Choroid plexus epithelial cell (primary cell): ENCODE results near the gene PAK6.

Experiments used
- DNase-seq: peaks from one replicate; pipeline ENCODE4 v3.0.0-alpha.2; 2010; ENCODE audit warnings: low read depth
- H3K4me3 ChIP-seq: 2 replicates; pipeline ENCODE4 v1.5.1; 2011; ENCODE audit warnings: low read depth, mild to moderate bottlenecking, control low read depth, low read length, moderate library complexity
- TF ChIP-seq, protein P1 (sequence below): conservative IDR thresholded peaks from 2 replicates; pipeline ENCODE4 v1.5.1; 2011; ENCODE audit warnings: low read depth, mild to moderate bottlenecking, control low read depth, inconsistent platforms, low read length, moderate library complexity

Gene PAK6

DNA sequence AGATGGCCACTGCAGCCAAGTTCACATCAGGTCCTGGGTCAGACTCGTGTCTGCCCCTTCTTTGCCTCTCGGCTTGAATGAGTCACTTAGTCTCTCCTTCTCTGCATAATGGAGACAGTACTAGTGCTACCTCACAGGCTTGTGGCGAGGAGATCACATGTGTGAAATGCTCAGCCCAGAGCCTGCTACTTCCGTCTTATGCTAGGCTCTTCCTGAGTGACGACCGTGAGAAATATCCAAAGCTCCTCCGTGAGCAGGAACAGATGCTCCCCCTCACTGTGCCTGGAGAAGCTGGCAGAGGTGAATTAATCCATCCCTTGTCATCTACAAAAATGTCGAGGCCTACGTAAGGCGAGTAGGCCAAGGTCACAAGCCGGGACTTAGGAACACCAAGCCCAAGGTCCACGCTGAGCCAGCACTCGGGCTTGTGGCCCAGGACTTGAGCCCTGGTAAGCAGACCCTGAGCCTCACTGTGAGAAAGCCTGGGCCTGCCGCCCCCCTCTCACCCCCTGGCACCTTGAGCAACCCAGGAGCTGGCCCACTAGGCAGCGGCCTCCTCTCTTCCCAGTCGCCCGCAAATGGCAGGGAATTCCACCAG lies 17.9 kb downstream of the PAK6 start:
- DNase-seq: peak; percentile 88
- TF ChIP-seq, protein P1, sequence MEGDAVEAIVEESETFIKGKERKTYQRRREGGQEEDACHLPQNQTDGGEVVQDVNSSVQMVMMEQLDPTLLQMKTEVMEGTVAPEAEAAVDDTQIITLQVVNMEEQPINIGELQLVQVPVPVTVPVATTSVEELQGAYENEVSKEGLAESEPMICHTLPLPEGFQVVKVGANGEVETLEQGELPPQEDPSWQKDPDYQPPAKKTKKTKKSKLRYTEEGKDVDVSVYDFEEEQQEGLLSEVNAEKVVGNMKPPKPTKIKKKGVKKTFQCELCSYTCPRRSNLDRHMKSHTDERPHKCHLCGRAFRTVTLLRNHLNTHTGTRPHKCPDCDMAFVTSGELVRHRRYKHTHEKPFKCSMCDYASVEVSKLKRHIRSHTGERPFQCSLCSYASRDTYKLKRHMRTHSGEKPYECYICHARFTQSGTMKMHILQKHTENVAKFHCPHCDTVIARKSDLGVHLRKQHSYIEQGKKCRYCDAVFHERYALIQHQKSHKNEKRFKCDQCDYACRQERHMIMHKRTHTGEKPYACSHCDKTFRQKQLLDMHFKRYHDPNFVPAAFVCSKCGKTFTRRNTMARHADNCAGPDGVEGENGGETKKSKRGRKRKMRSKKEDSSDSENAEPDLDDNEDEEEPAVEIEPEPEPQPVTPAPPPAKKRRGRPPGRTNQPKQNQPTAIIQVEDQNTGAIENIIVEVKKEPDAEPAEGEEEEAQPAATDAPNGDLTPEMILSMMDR: no peak
- no peak overlapping the region for H3K4me3 ChIP-seq

DNA sequence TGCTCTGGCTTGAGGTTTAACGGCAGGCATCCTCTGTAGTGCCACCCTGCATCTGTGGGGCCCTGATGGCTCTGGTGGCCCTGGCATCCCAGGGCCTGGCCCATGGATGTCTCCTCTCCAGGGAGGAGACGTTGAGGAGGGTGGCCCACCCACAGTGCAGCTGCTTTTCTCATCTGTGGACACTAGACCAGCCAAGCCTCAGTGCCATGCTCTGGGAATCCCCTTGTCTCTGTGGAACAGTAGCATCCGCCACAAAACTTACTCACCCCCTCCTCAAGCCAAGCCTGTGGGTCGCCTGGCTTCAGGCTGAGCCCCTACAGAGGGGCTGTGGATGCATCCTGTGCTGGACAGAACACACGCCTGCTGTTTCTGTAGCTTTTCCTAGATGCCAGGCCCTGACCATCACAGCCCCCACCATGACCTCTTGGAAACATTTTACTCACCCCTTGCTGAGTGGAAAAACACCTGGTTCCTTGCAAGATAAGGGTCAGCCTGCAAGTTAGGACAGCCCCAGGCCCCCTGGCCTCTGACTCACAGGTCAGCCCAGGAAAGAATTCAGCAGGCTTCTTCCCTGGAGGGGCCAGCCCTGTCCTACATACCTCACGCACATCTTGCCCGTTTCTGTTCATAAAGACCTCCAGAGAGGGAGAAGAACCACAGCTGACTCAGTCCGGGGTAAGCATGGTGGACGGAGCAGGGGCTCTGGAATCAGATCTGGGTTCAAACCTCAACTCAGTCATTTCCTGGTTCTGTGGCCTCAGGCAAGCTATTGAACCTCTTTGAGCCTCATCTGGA lies 19.0 kb downstream of the PAK6 start:
- no peak overlapping the region for H3K4me3 ChIP-seq
- TF ChIP-seq, protein P1: no peak
- peak; percentile 40 for DNase-seq

DNA sequence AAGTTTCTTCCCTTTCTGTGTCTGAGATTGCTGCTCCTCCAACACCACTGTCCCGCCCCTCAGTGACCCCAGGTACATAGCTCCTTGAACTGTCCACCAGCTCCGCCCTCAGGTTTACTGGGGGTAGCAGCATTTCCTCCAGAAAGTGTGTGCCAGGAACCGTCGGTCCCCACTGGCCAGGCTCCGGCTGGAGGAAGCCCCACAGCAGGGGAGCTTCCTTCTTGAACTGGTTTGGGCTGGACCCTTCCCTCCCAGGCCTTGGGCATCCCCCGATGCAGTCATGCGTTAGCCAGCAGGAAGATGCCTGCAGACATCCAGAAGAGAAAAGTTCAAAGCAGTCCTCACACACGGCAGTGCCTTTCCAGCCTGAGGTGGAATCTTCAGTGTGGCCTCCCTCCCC lies 19.7 kb downstream of the PAK6 start:
- TF ChIP-seq, protein P1: no peak
- peak; percentile 82 for DNase-seq
- no peak overlapping the region for H3K4me3 ChIP-seq

DNA sequence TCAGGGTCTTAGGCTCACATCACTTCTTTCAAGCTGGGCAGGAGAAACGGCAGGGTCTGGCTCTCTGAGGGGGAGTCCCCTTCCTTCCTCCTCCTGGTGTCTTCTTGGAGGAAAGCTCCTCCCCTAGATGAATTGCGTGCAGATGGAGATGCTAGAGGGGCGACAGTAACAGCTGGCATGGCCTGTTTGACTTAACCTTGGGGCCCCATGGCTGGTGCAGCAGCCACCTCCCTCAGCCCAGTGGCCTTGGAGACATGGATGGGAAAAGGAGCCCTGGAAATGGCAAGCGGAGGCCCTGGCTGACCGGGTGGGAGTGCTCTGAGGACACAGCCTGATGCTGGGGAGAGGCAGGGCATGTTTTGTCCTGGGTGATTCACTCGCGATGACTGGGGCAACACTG lies 20.2 kb downstream of the PAK6 start:
- no peak overlapping the region for H3K4me3 ChIP-seq
- DNase-seq: no peak
- TF ChIP-seq, protein P1: no peak

DNA sequence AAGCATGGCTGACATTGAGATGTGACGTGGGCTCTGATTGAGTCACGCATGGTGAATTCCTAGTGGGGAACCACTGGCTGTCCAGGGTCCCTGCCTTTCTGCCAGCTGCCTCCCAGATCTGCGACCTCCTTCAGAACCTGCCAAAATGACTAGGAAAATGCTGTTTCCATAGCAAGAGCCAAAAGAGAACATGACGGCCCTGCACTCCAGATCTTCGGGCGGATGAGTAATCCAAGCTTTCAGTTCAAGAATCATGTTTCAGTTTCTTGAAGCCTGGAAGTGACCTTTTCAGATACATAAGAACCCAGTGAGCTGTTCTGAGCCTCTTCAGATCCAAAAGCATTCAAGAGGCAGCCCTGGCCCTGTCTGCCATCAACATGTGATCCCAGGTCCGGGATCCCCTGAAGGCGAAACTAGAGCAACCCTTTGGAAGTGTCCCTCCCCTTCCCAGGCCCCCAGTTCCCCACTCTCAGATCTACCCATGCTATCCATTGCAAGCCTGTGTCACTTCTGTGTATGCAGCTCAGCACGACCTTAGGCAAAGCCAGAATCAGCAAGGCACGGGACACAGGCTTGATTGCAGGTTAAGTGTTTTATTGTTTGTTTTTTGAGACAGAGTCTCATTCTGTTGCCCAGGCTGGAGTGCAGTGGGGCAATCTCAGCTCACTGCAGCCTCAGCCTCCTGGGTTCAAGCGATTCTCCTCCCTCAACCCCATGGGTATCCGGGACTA lies 24.3 kb downstream of the PAK6 start:
- H3K4me3 ChIP-seq: no peak overlapping the region
- TF ChIP-seq, protein P1: no peak
- peak; percentile 94 for DNase-seq

DNA sequence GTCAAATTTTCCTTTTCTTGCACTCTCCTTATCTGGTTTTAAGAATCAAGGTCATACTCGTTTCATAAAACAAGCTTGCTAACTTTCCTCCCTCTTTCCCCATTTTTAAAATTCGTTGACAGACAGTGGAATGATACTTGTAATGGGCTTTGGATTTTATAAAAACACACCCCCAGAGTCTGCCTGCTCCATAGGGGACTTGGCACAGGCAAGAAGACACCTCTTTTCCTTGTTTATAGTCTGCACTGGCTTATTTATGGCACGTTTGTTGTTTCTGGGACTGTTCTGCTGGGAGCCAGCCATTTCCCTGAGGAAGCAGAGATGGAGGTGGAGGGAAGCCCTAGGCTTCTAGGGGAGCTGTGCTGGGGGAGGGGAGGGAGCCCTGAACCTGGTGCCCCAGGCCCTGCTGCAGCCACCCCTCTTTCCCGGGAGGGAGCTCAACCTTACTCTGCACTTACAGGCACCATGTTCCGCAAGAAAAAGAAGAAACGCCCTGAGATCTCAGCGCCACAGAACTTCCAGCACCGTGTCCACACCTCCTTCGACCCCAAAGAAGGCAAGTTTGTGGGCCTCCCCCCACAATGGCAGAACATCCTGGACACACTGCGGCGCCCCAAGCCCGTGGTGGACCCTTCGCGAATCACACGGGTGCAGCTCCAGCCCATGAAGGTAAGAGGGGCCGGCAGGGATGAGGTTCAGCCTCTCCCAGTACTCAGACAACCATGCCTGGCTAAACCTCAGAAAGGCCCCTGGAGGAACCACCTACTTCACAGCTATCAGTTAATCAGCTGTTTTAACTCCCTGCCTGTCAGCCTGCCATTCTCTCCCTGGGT lies 25.7 kb downstream of the PAK6 start:
- DNase-seq: peak; percentile 40
- no peak overlapping the region for H3K4me3 ChIP-seq
- TF ChIP-seq, protein P1: no peak
